HG02884 (cell line): Measurements from ENCODE around the gene DHDH.
A peak's percentile ranks its signal among the peaks of the same experiment; 100 is the strongest.

Experiments used
- ATAC-seq: cut with Tn5 transposase; IDR thresholded peaks from one replicate; pipeline ENCODE4 v1.9.1; 2021; ENCODE audit warnings: mild to moderate bottlenecking, moderate library complexity; ENCODE audit not compliant: unreplicated experiment

The DHDH gene

DNA sequence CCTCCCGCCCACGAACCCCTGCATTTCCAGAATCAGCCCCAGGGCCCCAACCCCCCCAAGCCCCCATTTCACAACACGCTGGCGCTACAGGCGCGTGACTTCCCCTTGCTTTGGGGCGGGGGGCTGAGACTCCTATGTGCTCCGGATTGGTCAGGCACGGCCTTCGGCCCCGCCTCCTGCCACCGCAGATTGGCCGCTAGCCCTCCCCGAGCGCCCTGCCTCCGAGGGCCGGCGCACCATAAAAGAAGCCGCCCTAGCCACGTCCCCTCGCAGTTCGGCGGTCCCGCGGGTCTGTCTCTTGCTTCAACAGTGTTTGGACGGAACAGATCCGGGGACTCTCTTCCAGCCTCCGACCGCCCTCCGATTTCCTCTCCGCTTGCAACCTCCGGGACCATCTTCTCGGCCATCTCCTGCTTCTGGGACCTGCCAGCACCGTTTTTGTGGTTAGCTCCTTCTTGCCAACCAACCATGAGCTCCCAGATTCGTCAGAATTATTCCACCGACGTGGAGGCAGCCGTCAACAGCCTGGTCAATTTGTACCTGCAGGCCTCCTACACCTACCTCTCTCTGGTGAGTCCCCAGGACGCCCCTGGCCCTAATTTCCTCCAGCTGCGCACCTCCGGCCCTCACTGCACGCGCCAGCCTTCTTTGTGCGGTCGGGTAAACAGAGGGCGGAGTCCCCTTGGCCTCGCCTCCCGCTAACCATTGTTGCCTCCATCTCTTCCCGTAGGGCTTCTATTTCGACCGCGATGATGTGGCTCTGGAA, 31.7 kb downstream of the DHDH start, which contains the start of gene FTL:
Gene FTL, plus strand, starts transcription at position 270 of the 766 bp plus-strand sequence. Its CDS starts 199 bp downstream, at position 469.
- peak; percentile 38 for ATAC-seq

DNA sequence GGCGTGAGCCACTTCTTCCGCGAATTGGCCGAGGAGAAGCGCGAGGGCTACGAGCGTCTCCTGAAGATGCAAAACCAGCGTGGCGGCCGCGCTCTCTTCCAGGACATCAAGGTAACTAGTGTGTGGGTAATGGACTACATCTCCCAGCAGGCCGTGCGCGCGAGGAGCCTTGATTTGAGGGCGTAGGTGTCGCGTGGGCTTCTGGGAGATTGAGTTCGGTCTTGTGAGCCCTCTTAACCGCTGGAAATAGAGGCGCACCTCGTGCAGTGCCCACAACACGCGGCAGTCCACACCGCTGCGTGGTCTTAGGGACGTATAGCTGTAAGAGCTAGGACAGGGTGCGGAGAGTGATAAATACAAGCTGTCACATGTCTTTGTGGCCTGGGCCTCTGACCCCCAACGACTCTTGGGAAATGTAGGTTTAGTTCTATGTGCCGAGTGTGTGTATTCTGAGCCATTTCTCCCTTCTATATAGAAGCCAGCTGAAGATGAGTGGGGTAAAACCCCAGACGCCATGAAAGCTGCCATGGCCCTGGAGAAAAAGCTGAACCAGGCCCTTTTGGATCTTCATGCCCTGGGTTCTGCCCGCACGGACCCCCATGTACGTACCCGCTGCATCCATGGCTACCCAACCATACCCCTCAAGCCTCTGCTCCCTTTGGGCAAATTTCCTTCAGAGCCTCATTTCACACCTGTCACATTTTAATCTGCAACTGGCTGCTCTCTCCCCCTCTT, 32.5 kb downstream of the DHDH start:
- no peak for ATAC-seq

DNA sequence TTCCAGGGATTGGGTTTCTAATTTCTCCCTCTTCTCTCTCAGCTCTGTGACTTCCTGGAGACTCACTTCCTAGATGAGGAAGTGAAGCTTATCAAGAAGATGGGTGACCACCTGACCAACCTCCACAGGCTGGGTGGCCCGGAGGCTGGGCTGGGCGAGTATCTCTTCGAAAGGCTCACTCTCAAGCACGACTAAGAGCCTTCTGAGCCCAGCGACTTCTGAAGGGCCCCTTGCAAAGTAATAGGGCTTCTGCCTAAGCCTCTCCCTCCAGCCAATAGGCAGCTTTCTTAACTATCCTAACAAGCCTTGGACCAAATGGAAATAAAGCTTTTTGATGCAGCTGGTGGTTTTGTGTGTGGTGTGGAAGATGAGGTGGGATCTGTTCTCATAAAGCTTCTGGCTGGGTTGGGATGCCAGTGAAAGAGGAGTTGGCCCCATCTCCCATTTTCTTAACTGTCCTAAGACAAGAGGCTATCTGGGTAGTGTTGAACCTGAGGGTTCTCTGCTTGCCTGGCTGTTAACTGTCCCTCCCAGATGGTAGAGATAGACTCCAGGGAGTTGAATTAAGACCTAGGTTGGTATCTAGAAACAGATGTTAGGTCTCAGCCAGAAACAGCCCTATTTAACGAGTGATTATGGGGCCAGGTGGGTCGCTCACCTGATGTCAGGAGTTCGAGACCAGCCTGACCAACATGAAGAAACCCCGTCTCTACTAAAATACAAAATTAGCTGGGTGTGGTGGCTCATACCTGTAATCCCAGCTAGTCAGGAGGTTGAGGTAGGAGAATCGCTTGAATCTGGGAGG, 33.2 kb downstream of the DHDH start:
- ATAC-seq: no peak

DNA sequence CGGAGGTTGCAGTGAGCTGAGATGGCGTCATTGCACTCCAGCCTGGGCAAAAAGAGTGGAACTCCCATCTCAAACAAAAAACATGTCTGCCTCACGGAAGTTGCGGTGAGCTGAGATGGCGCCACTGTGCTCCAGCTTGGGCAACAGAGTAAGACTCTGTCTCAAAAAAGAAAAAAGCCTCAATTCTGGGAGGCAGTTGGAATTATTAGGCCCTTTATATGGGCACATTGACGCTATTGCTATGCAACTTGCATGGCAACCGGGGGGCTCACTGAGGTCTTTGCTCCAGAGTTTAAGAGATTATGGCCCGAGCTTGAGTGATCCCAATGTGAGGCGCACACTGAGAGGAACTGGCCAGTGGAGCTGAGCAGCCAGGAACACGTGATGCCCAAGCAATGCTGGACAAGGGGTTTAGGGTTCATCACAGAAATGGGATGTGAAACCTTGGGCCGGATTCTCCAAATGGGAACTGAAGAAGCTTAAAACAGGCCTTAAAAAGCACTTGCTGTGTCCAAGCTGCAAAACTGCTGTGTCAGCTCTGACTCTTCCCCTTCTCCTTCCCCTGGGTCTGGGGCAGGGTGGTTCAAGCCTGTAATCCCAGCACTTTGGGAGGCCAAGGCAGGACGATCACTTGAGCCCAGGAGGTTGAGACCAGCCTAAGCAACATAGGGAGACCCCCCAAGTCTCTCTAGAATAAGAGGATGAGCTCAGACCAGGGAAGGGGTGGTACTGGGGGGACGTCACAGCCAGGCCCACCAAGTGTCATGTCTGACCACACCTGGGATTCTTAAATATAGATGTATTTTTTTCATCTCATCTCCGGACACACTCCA, 34.1 kb downstream of the DHDH start:
- no peak for ATAC-seq

DNA sequence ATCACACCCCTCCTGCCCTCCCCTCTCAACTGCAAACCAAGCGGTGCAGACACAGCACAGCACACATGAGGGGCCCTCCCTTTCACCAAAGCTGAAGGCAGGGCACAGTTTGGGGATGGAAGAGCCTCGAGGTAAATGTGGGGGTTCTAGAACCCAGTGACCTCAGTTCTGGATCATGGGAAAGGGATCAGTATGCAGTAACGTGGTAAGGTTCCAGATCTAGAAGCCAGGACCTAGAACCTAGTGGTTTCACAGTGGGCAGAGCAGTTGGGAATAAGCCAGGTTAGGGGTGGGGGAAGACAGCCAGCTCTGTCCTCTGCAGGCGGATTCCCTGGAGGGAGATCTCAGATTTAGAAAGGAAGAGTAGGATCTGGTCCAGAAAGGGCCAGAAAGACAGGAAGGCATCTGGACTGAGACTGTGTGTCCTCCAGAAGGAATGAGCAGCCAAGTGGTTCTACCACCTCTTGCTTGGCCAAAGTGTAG, 34.7 kb downstream of the DHDH start:
- no peak for ATAC-seq

DNA sequence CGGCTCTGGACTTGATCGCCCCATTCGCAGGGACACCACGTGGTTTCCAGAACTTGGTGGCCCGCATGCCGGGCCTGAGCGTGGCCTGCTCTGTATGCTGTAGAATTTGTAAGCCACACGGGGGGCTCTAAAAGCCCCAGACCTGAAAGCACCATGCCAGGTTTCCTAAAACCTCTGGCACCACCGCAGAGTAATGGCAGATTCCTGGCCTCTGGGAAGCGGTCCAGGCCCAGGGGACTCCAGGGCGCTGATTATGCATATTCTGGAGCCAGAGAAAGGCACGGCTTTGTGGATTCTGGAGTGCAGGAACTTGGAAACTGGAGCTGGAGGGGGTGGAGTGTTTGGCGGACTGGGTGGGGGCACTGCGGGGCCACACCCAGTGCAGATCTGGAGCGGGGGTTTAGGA, 35.3 kb downstream of the DHDH start:
- no peak for ATAC-seq

DNA sequence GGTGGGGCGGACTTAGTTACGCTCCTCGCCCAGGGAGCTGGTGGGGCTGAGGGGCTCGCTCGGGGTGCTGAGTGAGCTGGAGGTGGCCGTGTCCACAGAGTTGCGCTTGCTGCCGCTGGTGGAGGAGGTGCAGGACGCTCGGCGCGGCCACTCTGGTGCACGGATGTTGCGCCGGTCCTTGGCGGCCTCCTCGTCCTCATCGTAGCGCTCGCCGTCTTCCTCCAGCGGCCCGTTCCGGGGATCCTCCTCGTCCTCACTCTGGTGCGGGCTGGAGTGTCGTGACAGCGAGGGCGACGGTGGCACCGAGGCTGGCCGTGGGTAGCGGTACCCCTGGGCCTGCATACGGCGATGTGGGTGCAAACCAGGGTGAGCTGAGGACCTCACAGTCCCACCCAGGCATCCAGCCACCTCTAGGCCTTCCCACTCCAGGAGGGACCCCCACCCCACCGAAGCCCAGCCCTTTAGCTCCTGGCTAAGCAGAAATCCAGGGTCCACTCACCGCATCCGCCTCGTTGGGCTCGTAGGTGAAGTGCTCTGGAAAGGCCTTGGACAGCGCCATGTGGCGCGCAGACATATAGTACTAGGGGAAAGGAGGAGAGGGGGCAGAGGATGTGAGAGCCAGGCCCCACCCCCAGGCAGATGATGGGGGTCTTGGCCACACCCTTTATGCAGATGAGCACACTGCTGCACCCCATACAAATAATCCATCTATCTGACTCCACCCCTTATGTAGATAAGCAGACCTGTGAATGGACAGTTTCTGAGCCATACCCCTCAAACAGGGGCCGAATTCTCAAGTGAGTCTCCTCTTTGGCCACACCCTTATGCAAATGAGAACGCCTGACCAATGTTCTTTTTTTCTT, 36.0 kb downstream of the DHDH start:
- ATAC-seq: no peak

DNA sequence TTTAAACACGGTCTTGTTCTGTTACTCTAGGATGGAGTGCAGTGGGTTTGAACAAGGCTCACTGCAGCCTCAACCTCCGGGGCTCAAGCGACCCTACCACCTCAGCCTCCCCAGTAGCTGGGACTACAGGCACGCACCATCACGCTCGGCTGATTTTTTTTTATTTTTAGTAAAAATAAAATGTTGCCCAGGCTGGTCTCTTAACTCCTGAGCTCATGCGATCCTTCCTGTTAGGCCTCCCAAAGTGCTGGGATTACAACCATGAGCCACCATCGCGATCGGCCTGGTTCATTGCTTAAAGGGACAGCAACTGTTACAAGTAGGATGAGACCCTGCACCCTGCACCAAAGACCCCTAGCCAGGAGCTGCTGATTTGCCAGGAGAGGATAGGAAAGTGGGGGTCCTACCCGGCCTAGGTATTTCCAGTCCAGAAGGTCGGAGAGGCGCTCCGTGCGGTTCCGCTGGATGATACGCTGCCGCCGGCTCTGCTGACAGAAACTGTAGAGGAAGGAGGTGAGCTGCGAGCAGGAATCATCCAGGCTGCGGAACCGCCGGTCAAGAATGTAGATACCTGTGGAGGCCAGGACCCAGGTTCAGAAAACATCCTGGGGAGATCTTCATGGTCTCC, 36.8 kb downstream of the DHDH start:
- ATAC-seq: no peak

DNA sequence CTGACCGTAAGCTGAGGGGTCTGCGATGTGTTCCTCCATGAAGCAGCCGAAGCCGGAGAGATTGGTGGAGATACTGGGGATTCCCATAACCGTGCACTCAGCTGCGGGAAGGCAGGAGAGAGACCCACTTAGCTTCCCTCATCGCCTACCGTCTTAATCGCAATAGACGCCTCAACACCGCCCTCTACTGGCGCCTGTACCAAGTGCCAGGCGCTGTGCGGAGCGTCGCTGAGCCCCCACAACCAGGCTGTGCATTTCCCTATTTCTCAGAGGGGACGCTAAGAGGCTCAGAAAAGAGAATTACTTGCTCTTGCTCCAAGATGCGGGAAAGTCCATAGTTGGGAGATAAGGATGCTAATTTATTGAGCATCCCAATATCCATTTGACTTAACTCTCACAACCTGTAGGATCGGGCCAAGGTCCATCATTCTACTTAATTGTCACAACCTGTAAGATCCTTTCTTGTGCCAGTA, 37.5 kb downstream of the DHDH start:
- ATAC-seq: no peak

DNA sequence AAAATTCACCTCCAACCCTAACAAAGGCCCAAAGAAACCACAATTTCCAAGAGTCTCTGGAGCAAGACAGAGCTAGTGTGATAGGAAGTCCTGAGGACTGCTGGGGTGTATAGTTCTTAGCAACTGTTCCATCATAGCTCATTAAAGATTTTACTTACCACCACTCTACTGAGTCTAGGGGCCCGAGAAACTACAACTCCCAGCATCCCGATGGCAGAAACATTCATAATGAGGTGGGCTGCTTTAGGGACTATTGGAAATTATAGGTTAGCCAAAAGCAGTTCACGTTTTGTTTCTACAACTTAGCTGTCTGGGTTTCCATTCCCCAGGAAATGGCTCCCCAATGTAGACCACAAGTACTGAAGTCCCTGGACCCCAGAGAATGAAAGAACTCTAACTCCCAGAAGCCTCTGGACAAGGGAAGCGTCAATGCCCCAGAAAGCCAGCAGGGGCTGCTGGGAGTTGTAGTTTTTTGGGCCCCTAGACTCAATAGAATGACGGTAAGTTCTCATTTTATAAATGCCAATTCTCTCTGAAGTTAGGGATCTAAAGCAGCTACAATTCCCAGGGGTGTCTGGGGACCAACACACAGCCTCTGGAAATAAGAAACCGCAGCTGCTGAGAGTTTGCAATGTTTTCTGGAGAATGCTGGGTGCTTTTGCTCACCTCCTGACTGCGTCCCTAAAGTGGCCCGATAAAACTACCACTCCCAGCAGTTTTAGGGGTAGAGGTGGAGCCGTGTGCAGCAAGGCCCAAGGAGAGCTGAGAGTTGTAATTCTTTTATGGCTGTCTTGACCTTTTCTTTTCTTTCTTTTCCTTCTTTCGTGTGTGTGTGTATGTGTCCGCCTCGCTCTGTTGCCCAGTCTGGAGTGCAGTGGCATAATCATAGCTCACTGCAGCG, 42.7 kb downstream of the DHDH start:
- no peak for ATAC-seq

DNA sequence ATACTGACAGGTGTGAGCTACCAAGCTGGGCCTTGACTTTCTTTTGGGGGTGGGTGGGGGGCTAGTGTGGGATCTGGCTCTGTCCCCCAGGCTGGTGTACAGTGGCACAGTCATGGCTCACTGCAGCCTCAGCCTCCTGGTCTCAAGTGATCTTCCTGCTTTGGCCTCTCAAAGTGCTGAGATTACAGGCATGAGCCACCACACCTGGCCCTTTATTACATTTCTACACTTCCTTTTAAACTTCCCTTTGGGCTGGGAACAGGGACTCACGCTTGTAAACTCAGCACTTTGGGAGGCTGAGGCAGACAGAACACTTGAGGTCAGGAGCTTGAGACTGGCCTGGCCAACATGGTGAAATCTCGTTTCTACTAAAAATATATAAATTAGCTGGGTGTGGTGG, 43.6 kb downstream of the DHDH start:
- no peak for ATAC-seq

DNA sequence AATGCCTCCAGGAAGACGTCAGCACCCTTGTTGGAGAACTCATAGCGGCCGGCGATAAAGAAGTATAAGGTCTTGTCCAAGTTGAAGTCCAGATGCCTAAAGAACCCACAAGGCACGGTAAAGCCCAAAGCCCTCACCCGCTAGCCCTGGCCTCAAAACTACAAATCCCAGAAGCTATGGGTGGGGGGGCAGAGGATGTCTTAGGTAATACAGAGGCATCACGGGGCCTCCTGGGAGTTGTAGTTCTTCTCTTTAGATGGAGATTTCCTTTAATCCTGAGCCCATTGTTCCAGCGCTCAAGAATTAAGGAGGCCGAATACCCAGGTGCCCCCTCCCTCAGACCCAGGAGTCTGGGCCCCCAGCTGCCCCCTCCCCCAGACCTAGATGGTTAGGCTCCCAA, 48.8 kb downstream of the DHDH start:
- ATAC-seq: no peak

DNA sequence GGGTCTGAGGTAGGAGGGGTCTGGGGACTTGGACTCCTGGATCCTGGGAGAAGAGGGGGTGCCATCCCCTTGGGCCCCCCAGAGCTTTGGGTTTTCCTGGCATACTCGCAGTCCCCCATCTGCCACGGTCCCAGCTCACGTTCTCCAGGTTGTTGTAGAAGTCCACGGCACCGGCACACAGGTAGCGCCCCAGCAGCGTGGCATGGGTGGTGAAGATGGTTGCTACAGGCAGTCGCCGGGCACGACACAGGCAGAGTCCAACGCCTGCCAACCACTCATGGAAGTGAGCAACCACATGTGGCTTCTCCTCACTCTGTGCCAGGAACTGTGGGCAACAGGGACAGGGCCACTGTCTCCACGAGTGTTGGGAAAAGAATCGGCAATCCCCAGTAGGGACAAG, 52.2 kb downstream of the DHDH start:
- ATAC-seq: no peak

DNA sequence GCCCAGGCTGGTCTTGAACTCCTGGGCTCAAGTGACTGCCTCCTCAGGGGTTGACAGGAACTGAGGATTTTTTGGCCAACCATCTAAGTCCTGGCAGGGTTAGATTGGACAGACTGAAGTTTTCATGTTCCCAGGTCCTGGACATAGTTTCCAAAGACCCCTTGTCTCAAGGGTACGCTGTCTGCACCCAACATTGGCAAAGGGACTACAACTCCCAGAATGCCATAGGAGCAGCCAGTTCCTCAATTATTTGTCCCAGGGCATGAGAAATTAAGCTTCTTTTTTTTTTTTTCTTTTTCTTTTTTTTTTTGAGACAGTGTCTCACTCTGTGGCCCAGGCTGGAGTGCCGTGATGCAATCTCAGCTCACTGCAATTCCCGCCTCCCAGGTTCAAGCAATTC, 52.7 kb downstream of the DHDH start:
- ATAC-seq: no peak

DNA sequence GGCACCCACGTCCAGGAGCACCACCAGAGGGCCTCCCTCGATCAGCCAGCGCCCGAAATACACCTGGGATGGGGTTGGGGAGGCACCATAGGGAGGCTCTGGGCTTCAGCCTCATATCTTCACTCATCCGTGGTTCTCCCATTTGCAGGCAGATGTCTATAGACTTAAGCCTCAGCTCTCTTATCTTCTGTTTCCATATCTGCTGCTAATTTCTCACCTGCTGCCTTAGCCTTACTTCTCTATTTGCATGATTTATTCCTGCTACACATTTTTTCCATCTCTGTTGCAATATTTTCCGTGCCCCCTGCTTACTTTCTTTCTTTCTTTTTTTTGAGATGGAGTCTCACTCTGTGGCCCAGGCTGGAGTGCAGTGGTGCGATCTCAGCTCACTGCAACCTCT, 53.8 kb downstream of the DHDH start:
- ATAC-seq: no peak

DNA sequence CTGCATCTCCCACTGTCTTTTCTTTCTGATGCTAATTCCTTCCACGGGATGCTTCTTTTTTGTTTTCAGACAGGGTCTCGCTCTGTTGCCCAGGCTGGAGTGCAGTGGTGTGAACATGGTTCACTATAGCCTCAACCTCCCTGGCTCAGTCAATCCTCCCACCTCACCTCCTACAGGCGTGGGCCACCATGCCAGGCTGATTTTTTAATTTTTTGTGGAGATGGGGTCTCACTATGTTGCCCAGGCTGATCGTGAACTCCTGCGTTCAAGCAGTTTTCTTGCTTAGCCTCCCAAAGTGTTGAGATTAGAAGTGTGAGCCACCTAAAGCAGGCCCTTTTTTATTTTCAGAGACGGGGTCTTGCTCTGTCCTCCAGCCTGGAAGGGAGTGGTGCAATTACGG, 54.8 kb downstream of the DHDH start:
- no peak for ATAC-seq

DNA sequence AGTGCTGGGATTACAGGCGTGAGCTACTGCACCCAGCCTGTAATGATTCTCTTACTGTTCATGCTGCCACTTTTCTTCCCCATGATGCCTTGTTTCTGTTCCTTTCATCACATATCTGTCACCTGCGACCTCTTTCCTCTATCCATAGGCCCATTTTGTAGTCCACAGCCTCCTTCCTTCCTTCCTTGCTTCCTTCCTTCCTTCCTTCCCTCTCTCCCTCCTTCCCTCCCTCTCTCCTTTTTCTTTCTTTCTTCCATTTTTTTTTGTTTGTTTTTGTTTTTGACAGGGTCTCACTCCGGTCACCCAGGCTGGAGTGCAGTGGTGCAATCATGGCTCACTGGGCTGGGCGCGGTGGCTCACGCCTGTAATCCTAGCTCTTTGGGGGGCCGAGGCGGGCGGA, 55.4 kb downstream of the DHDH start:
- ATAC-seq: no peak

DNA sequence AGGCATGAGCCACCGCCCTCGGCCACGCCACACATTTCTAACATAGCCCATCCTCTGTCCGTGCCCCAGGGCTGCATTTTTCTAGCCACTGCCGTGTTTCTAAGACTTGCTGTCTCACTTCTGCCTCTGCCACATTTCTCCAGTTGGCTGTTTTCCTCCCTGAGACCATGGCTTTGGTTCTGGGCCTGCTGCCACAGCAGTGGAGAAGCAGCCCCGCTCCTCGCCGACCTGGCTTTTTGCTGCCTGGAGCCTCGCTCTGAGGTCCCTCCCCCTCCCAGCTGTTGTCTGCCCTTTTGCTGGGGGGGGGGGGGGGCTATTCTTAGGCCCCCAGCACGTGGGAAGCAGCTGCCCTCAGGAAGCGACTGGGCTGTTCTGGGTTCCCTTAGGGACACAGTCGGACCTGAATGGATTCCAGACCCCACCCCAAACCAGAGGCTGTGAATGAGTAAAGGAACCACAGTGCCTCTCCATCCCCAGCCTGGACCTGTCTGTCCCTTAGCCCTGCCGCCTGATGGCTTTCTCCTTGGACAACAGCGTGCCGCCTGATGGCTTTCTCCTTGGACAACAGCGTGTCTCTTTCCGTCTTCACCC, 56.3 kb downstream of the DHDH start:
- no peak for ATAC-seq
